MM.1S (cell line): ENCODE results near the gene PI4KA.

Experiments
- DNase-seq: peaks from one replicate; pipeline ENCODE4 v3.0.0-alpha.2; 2015
- H2AFZ ChIP-seq: fragments of 300-600 bp; sonication (generic); 2 replicates; pipeline ENCODE4 v1.6.0; 2016; ENCODE audit warnings: antibody characterized with exemption, low read length
- H3F3A ChIP-seq: fragments of 300-600 bp; sonication (generic); 2 replicates; pipeline ENCODE4 v1.6.1; 2016; ENCODE audit warnings: mild to moderate bottlenecking, antibody characterized with exemption, low read length, moderate library complexity, mixed read lengths; ENCODE audit not compliant: insufficient read depth
- H3K27ac ChIP-seq: fragments of 300-600 bp; sonication (generic); 2 replicates; pipeline ENCODE4 v1.5.1; 2016; ENCODE audit warnings: mild to moderate bottlenecking, low read length
- H3K27me3 ChIP-seq: fragments of 300-600 bp; sonication (generic); replicated peaks from 2 replicates; pipeline ENCODE4 v1.6.0; 2016; ENCODE audit warnings: low read length; ENCODE audit not compliant: insufficient read depth
- H3K36me3 ChIP-seq: fragments of 300-600 bp; sonication (generic); replicated peaks from 2 replicates; pipeline ENCODE4 v1.6.1; 2016; ENCODE audit warnings: mild to moderate bottlenecking, low read length, mixed read lengths; ENCODE audit not compliant: insufficient read depth
- H3K4me1 ChIP-seq: fragments of 300-600 bp; sonication (generic); 2 replicates; pipeline ENCODE4 v1.6.1; 2016; ENCODE audit warnings: low read length, mixed read lengths
- H3K4me2 ChIP-seq: fragments of 300-600 bp; sonication (generic); 2 replicates; pipeline ENCODE4 v1.6.0; 2016; ENCODE audit warnings: low read depth, low read length
- H3K4me3 ChIP-seq: fragments of 300-600 bp; sonication (generic); 2 replicates; pipeline ENCODE4 v1.5.1; 2016; ENCODE audit warnings: low read length, mixed read lengths
- H3K79me2 ChIP-seq: fragments of 300-600 bp; sonication (generic); 2 replicates; pipeline ENCODE4 v1.6.1; 2016; ENCODE audit warnings: mixed run types, low read length, mixed read lengths
- H3K9ac ChIP-seq: fragments of 300-600 bp; sonication (generic); 2 replicates; pipeline ENCODE4 v1.6.1; 2016; ENCODE audit warnings: low read length, mixed read lengths
- H3K9me2 ChIP-seq: fragments of 300-600 bp; sonication (generic); replicated peaks from 2 replicates; pipeline ENCODE4 v1.6.1; 2016; ENCODE audit warnings: mild to moderate bottlenecking, low read length, mixed read lengths; ENCODE audit not compliant: insufficient read depth
- H3K9me3 ChIP-seq: fragments of 300-600 bp; sonication (generic); replicated peaks from 2 replicates; pipeline ENCODE4 v1.6.1; 2016; ENCODE audit warnings: mild to moderate bottlenecking, low read length, mixed read lengths; ENCODE audit not compliant: insufficient read depth
- H4K20me1 ChIP-seq: fragments of 300-600 bp; sonication (generic); 2 replicates; pipeline ENCODE4 v1.6.1; 2016; ENCODE audit warnings: mild to moderate bottlenecking, low read length, moderate library complexity, mixed read lengths; ENCODE audit not compliant: insufficient read depth
- EZH2 ChIP-seq: fragments of 300-600 bp; sonication (generic); optimal IDR thresholded peaks from 2 replicates; pipeline ENCODE3; 2017; ENCODE audit warnings: low read depth, mild to moderate bottlenecking, antibody characterized with exemption, low read length, mixed read lengths
- EZH2phosphoT487 ChIP-seq: fragments of 300-600 bp; sonication (generic); IDR thresholded peaks from 2 replicates; pipeline ENCODE4 v1.6.1; 2018; ENCODE audit warnings: antibody characterized with exemption, low read length
- TF ChIP-seq, protein P1 (sequence below): fragments of 300-600 bp; sonication (generic); IDR thresholded peaks from 2 replicates; pipeline ENCODE4 v1.5.1; 2016; ENCODE audit warnings: antibody characterized with exemption, low read length, mixed read lengths

Gene PI4KA

DNA sequence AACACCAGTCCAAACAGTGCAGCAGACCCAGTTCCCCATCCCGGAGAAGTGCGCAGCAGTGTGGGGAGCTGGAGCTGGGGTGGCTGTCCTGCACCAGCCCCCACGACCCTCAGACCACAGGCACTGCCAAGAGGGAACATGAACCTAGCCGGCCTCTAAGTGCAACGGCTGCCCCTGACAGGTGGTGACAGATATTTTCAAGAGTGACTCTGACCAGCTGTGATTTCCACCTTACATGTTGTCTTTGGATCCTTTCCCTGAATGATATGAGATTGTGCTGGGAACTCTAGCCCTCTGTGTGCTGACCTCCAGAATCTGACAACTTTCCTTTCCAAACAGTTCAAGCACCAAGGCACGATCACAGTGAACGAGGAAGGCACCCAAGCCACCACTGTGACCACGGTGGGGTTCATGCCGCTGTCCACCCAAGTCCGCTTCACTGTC lies 72.1 kb downstream of the PI4KA start:
- Histone ChIP-seq H3K4me3 (no peak overlapping the region), H3K4me2 (no peak overlapping the region), H3K9me3 (no peaks in the 10 kb centered on the region), H3K4me1 (no peaks in the 10 kb centered on the region), H2AFZ (no peak overlapping the region), H3K27ac (no peak overlapping the region), H3K9me2 (no peaks in the 10 kb centered on the region), H4K20me1 (no peaks in the 10 kb centered on the region), H3F3A (no peaks in the 10 kb centered on the region), H3K79me2 (no peaks in the 10 kb centered on the region), H3K9ac (no peak overlapping the region), H3K27me3 (no peaks in the 10 kb centered on the region), H3K36me3 (no peaks in the 10 kb centered on the region)
- TF ChIP-seq, protein P1, sequence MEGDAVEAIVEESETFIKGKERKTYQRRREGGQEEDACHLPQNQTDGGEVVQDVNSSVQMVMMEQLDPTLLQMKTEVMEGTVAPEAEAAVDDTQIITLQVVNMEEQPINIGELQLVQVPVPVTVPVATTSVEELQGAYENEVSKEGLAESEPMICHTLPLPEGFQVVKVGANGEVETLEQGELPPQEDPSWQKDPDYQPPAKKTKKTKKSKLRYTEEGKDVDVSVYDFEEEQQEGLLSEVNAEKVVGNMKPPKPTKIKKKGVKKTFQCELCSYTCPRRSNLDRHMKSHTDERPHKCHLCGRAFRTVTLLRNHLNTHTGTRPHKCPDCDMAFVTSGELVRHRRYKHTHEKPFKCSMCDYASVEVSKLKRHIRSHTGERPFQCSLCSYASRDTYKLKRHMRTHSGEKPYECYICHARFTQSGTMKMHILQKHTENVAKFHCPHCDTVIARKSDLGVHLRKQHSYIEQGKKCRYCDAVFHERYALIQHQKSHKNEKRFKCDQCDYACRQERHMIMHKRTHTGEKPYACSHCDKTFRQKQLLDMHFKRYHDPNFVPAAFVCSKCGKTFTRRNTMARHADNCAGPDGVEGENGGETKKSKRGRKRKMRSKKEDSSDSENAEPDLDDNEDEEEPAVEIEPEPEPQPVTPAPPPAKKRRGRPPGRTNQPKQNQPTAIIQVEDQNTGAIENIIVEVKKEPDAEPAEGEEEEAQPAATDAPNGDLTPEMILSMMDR: no peak
- no peak for TF ChIP-seq EZH2
- no peak for TF ChIP-seq EZH2phosphoT487
- DNase-seq: no peak

DNA sequence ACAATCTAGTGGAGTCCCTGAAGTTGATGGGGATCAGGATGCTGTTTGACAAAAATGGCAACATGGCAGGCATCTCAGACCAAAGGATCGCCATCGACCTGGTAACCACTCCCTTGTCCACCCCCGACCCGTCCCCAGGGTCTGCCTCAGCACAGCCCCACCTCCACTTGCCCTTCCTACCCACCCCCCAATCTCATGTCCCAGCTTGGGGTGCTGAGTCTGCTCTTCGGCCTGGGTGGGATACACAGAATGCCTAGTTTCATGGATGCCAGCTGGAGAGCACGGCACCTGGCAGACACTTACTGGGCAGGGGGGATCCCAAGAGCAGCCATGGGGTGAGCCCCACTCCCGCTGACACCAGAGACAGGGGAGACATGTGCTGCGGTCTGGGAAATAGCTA lies 72.6 kb downstream of the PI4KA start:
- Histone ChIP-seq H3K36me3 (no peaks in the 10 kb centered on the region), H3F3A (no peaks in the 10 kb centered on the region), H3K27ac (no peak overlapping the region), H4K20me1 (no peaks in the 10 kb centered on the region), H3K27me3 (no peaks in the 10 kb centered on the region), H3K9ac (no peak overlapping the region), H3K79me2 (no peaks in the 10 kb centered on the region), H3K9me3 (no peaks in the 10 kb centered on the region), H3K4me2 (no peak overlapping the region), H2AFZ (no peak overlapping the region), H3K9me2 (no peaks in the 10 kb centered on the region), H3K4me1 (no peaks in the 10 kb centered on the region), H3K4me3 (no peak overlapping the region)
- no peak for DNase-seq
- TF ChIP-seq, protein P1: no peak
- TF ChIP-seq EZH2 (no peak), EZH2phosphoT487 (no peak)

DNA sequence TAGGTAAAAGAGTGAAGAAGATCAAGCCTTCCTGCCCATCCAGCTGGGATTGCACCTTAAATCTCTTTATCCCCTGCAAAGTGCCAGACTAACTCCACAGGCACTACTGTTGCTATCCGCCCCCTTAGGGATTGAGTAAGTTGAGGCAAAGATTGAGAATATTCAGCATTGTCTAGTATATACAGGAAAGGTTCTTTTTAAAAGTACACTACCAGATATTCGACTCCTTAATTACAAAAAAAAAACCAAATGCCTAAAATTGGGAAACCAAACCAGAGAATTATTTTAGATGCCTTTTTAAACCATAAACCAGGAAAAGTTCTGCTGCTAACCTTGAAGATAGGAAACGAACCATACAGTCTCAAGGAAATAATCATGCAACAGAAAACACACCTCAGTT lies 73.2 kb downstream of the PI4KA start:
- Histone ChIP-seq H4K20me1 (no peaks in the 10 kb centered on the region), H3K4me2 (no peak overlapping the region), H3K79me2 (no peaks in the 10 kb centered on the region), H3F3A (no peaks in the 10 kb centered on the region), H3K4me1 (no peaks in the 10 kb centered on the region), H3K9ac (no peak overlapping the region), H3K4me3 (no peak overlapping the region), H3K9me3 (no peaks in the 10 kb centered on the region), H3K27me3 (no peaks in the 10 kb centered on the region), H3K27ac (no peak overlapping the region), H3K9me2 (no peaks in the 10 kb centered on the region), H3K36me3 (no peaks in the 10 kb centered on the region), H2AFZ (no peak overlapping the region)
- TF ChIP-seq, protein P1: no peak
- no peak for TF ChIP-seq EZH2phosphoT487
- no peak for TF ChIP-seq EZH2
- DNase-seq: no peak
